HCT116 (cell line): ENCODE data around the gene IL17B. TPM values are rescaled to one million over a fixed set of nuclear protein-coding genes. Genes with fewer than 3 reads are reported as not detected.

Experiments
- ATAC-seq: fragments of 200-7000 bp; cut with Tn5 transposase; 2 replicates; pipeline ENCODE4 v1.9.1; 2020; ENCODE audit warnings: mild to moderate bottlenecking, moderate library complexity
- BruUV-seq: library from RNA; stranded (reverse); fragments of 400-500 nt; replicated peaks from 2 replicates; lab custom pipeline; 2021; lab: Mats Ljungman, UMichigan
- CTCF ChIA-PET: fragments of 300-600 bp; sonication (Branson Sonifier 250); formaldehyde crosslinking; loops from one replicate; lab custom pipeline; 2021; ENCODE audit warnings: antibody characterized with exemption; lab: Charles Lee
- POLR2A ChIA-PET: fragments of 300-600, 350-600 bp; sonication (Branson Sonifier 250); formaldehyde crosslinking; loops from one replicate; lab custom pipeline; 2021; ENCODE audit warnings: antibody characterized with exemption; lab: Charles Lee
- RAD21 ChIA-PET, 2 experiments: fragments of 300-600 bp; sonication (Branson Sonifier 250); formaldehyde crosslinking; loops; one replicate each; lab custom pipeline; 2023; ENCODE audit warnings: low total read pairs in 2 of 2; ENCODE audit not compliant: uncharacterized antibody in 2 of 2, unreplicated experiment in 2 of 2, low non-redundant PET in 1 of 2; lab: Charles Lee
- DNase-seq: peaks from one replicate; pipeline ENCODE4 v3.0.0-alpha.2; 2010; ENCODE audit warnings: low read depth, low spot score
- H2AFZ ChIP-seq: fragments of 200-600 bp; shearing (Covaris generic), sonication (generic); 2 replicates; pipeline ENCODE4 v1.6.1; 2017; ENCODE audit warnings: low read depth, mixed run types, mixed read lengths, antibody characterized with exemption, low read length; ENCODE audit not compliant: poor library complexity, severe bottlenecking
- H3K27ac ChIP-seq: 2 replicates; pipeline ENCODE4 v1.5.1; 2012; ENCODE audit warnings: low read depth, low read length
- H3K27me3 ChIP-seq: fragments of 200-600 bp; sonication (generic); 2 replicates; pipeline ENCODE4 v1.6.1; 2016; ENCODE audit warnings: mixed run types, low read length, mixed read lengths; ENCODE audit not compliant: insufficient read depth
- H3K36me3 ChIP-seq, 2 experiments: fragments of 200-500 bp in 1 of 2; fragments of 200-600 bp in 1 of 2; sonication (Bioruptor generic) in 1 of 2; sonication (generic) in 1 of 2; 2 replicates each; pipeline versions ENCODE4 v1.5.1 to v1.6.1; 2014 to 2016; ENCODE audit warnings: low read length in 2 of 2, inconsistent platforms in 1 of 2, mixed read lengths in 1 of 2, mixed run types in 1 of 2; ENCODE audit not compliant: insufficient read depth in 2 of 2, control insufficient read depth in 1 of 2
- H3K4me1 ChIP-seq, 2 experiments: fragments of 200-600 bp in 1 of 2; sonication (generic) in 1 of 2; 2 replicates each; pipeline versions ENCODE4 v1.5.1 to v1.6.1; 2012 to 2017; ENCODE audit warnings: low read length in 2 of 2, inconsistent platforms in 1 of 2, mild to moderate bottlenecking in 1 of 2, mixed read lengths in 1 of 2, mixed run types in 1 of 2, moderate library complexity in 1 of 2; ENCODE audit not compliant: insufficient read depth in 2 of 2, control insufficient read depth in 1 of 2
- H3K4me2 ChIP-seq: fragments of 200-600 bp; sonication (generic); 2 replicates; pipeline ENCODE4 v1.6.1; 2017; ENCODE audit warnings: mixed run types, low read length, mixed read lengths
- H3K4me3 ChIP-seq, 2 experiments: fragments of 200-600 bp in 1 of 2; sonication (generic) in 1 of 2; replicated peaks in 1 of 2; 2 replicates each; pipeline ENCODE4 v1.5.1; 2011 to 2016; ENCODE audit warnings: low read length in 2 of 2, control low read depth in 1 of 2, low read depth in 1 of 2, mild to moderate bottlenecking in 1 of 2, mixed read lengths in 1 of 2, mixed run types in 1 of 2
- H3K79me2 ChIP-seq: fragments of 200-600 bp; sonication (generic); 2 replicates; pipeline ENCODE4 v1.6.1; 2017; ENCODE audit warnings: mild to moderate bottlenecking, mixed run types, low read length, moderate library complexity, mixed read lengths; ENCODE audit not compliant: insufficient read depth
- H3K9ac ChIP-seq: fragments of 200-600 bp; sonication (generic); 2 replicates; pipeline ENCODE4 v1.6.1; 2016; ENCODE audit warnings: low read length, mixed read lengths
- H3K9me2 ChIP-seq: fragments of 200-600 bp; sonication (generic), shearing (Covaris generic); 2 replicates; pipeline ENCODE4 v1.6.1; 2017; ENCODE audit warnings: mixed run types, mild to moderate bottlenecking, moderate library complexity; ENCODE audit not compliant: insufficient read depth
- H3K9me3 ChIP-seq, 2 experiments: fragments of 200-500 bp in 1 of 2; fragments of 200-600 bp in 1 of 2; sonication (Bioruptor generic) in 1 of 2; sonication (generic) in 1 of 2; 2 replicates each; pipeline ENCODE4 v1.6.1; 2014 to 2017; ENCODE audit warnings: low read length in 2 of 2, mixed read lengths in 2 of 2, inconsistent platforms in 1 of 2, low read depth in 1 of 2, mild to moderate bottlenecking in 1 of 2, mixed run types in 1 of 2, moderate library complexity in 1 of 2; ENCODE audit not compliant: control insufficient read depth in 1 of 2, insufficient read depth in 1 of 2
- H4K20me1 ChIP-seq: fragments of 200-600 bp; sonication (generic), shearing (Covaris generic); 2 replicates; pipeline ENCODE4 v1.6.1; 2017; ENCODE audit warnings: mixed run types, mild to moderate bottlenecking, moderate library complexity; ENCODE audit not compliant: insufficient read depth
- CTCF ChIP-seq, 3 experiments: fragments of 200-600 bp in 1 of 3; sonication (generic) in 1 of 3; IDR thresholded peaks in 2 of 3; conservative IDR thresholded peaks in 1 of 3; 2 replicates each; pipeline ENCODE4 v1.5.1; 2012 to 2017; ENCODE audit warnings: low read depth in 2 of 3, low read length in 2 of 3, antibody characterized with exemption in 1 of 3, borderline replicate concordance in 1 of 3, control low read depth in 1 of 3, mild to moderate bottlenecking in 1 of 3, mixed read lengths in 1 of 3, mixed run types in 1 of 3, moderate library complexity in 1 of 3; ENCODE audit not compliant: insufficient read depth in 1 of 3
- ELF1 ChIP-seq: IDR thresholded peaks from 2 replicates; pipeline ENCODE4 v1.6.1; 2012; ENCODE audit warnings: low read depth, borderline replicate concordance
- POLR2AphosphoS5 ChIP-seq: IDR thresholded peaks from 2 replicates; pipeline ENCODE4 v1.6.1; 2011; ENCODE audit warnings: mild to moderate bottlenecking, low read depth, low read length, moderate library complexity
- RAD21 ChIP-seq: IDR thresholded peaks from 2 replicates; pipeline ENCODE4 v1.6.1; 2012; ENCODE audit warnings: low read depth, mild to moderate bottlenecking
- REST ChIP-seq: IDR thresholded peaks from 2 replicates; pipeline ENCODE4 v1.6.1; 2012; ENCODE audit warnings: low read depth
- TCF7L2 ChIP-seq: IDR thresholded peaks from 2 replicates; pipeline ENCODE4 v1.7.0; 2011; ENCODE audit warnings: borderline replicate concordance, inconsistent platforms; ENCODE audit not compliant: insufficient read depth, insufficient read length; ENCODE audit errors: extremely low read depth
- YY1 ChIP-seq: IDR thresholded peaks from 2 replicates; pipeline ENCODE4 v1.6.1; 2011; ENCODE audit warnings: low read length, low read depth, moderate library complexity, mild to moderate bottlenecking; ENCODE audit not compliant: insufficient replicate concordance; ENCODE audit errors: extremely low read depth
- intact Hi-C: fragments of 100-400 bp; cut with micrococcal nuclease; formaldehyde crosslinking; loops from 2 replicates; pipeline ENCODE4 v1.10.0; 2022
- total RNA-seq: library from RNA; stranded (reverse); gene quantifications from one replicate; pipeline ENCODE4 v1.2.1, GENCODE V29; 2021; ENCODE audit not compliant: unreplicated experiment
- TF ChIP-seq, protein P1 (sequence below): IDR thresholded peaks from 2 replicates; pipeline ENCODE4 v1.6.1; 2012

IL17B gene
- total RNA-seq, 1 experiment from 2014 or later, result 0.81 TPM

GRCh38 chr5:149325894-149326293 is 53.2 kb downstream of the IL17B start:
- ChIA-PET POLR2A (no interaction called here), CTCF (interaction anchor here (0.9 kb wide), 1 partner anchor 11 kb away, joined by 4 read pairs; no protein-coding TSS in a partner anchor), RAD21 (no interaction called here)
- peaks cover 8 to 12% of the 10 kb centered on the region in 2 experiments for H3K4me1 ChIP-seq
- no TSS peak for BruUV-seq
- TF ChIP-seq POLR2AphosphoS5 (no peak), ELF1 (no peak), RAD21 (no peak), TCF7L2 (no peak), YY1 (no peak), CTCF (IDR thresholded peaks at IDR 0.05 in 2 of 3, conservative IDR thresholded peaks at IDR 0.05 in 1 of 3; ENCODE audit: borderline replicate concordance in 1 of 3, insufficient read depth in 1 of 3, low read depth in 2 of 3, low read length in 2 of 3) (no peak), REST (no peak)
- TF ChIP-seq, protein P1, sequence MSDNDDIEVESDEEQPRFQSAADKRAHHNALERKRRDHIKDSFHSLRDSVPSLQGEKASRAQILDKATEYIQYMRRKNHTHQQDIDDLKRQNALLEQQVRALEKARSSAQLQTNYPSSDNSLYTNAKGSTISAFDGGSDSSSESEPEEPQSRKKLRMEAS, result no peak
- no peaks in the 10 kb centered on the region for H3K36me3 ChIP-seq
- no peak overlapping the region for H3K9ac ChIP-seq
- H3K79me2 ChIP-seq, result no peaks in the 10 kb centered on the region
- intact Hi-C loops, result no loop called here
- DNase-seq (no peak), ATAC-seq (no peak)
- no peaks in the 10 kb centered on the region for H3K9me3 ChIP-seq
- no peaks in the 10 kb centered on the region for H3K27me3 ChIP-seq
- H3K4me3 ChIP-seq, result no peak overlapping the region
- H2AFZ ChIP-seq, result no peak overlapping the region
- no peaks in the 10 kb centered on the region for H4K20me1 ChIP-seq
- H3K9me2 ChIP-seq, result no peaks in the 10 kb centered on the region
- no peak overlapping the region for H3K27ac ChIP-seq
- no peak overlapping the region for H3K4me2 ChIP-seq
